ENCODE results near the gene ATG13. TPM values are rescaled to one million over a fixed set of nuclear protein-coding genes. Genes with fewer than 3 reads are reported as not detected.

Gene ATG13
- total RNA-seq, 4 donors from 2014 or later = 42.0 to 151 (median 98.0) TPM

DNA sequence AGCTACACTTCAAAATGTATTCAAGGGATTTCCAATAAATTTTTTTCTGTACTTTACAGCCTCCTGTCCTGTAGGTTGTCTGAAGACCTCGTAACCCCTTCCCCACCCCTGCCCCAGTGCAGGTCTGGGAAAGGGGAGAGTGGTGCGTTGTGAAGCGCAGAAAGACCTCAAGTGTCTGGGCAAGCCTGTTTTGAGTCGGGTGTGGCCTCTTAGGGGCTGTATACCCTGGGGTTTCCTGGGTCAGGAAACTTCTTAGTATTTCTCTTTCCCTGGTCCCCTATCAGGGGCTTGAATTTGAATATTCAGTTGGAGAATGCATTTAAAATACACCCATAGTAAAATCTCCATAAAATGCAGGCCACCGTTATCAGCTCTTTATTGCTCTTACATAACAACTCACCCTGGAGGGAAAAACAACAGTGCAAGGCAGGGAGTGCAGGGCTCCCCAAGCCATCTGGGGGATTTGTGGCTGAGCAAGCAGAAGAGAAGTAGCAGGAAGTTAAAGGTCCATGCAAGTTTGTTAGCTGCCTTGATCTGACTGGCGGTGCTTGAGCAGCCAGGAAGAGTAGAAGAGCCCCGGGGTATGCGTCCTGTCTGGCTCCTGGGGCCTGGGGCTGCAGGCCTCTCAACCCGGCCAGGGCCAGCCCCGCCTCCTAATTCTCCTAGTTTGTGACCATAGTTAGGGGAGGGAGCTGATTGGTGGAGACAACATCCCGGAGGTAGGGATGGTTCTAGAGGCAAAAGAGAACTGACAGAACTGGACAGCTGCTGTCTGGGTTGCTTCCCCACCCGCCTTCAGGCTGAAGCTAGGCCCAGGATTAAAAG is 57.3 kb downstream of the ATG13 start:
- TF ChIP-seq, protein P1, sequence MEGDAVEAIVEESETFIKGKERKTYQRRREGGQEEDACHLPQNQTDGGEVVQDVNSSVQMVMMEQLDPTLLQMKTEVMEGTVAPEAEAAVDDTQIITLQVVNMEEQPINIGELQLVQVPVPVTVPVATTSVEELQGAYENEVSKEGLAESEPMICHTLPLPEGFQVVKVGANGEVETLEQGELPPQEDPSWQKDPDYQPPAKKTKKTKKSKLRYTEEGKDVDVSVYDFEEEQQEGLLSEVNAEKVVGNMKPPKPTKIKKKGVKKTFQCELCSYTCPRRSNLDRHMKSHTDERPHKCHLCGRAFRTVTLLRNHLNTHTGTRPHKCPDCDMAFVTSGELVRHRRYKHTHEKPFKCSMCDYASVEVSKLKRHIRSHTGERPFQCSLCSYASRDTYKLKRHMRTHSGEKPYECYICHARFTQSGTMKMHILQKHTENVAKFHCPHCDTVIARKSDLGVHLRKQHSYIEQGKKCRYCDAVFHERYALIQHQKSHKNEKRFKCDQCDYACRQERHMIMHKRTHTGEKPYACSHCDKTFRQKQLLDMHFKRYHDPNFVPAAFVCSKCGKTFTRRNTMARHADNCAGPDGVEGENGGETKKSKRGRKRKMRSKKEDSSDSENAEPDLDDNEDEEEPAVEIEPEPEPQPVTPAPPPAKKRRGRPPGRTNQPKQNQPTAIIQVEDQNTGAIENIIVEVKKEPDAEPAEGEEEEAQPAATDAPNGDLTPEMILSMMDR (IDR thresholded peaks at IDR 0.05) = no peak
- no peak for TF ChIP-seq POLR2A (IDR thresholded peaks at IDR 0.05)
- WGBS, 2 donors = 32 to 33% methylated on average over 12 of the region's 12 CpGs
- no peak for DNase-seq (ENCODE audit: low spot score in 2 of 2)
- intact Hi-C loops (cut with DNase I; ENCODE audit: low total_unique reads) = no loop called here
- no peak overlapping the region for H3K4me3 ChIP-seq (ENCODE audit: low read depth, poor library complexity, severe bottlenecking)

DNA sequence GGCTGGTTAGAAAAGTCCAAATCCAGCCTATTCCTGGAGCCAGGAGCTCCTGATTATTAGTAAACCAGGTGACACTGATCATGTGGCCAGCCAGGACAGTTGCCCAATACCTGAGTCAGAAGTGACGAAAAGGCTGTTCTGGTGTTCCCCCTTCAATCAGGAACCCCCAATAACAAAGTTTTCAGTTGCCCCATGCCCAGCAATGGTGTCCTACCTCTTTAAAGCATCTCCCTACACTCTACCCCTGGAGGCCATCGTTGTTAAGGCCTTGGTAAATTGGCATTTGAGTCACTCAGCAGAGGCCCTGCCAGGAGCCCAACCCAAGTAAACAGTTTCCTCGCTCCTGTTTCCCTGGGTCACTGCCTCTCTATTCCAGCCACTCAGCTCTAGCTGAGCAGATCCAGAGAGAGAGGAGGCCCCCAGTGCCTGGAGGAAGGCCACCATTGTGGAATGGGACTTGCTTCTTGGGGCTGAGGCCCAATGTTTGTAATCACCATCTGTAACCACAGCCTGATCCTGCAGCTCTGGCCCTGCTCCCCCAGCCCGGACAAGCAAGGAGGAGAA is 58.0 kb downstream of the ATG13 start:
- peak; percentile 77 to 92 for DNase-seq (ENCODE audit: low spot score in 2 of 2)

DNA sequence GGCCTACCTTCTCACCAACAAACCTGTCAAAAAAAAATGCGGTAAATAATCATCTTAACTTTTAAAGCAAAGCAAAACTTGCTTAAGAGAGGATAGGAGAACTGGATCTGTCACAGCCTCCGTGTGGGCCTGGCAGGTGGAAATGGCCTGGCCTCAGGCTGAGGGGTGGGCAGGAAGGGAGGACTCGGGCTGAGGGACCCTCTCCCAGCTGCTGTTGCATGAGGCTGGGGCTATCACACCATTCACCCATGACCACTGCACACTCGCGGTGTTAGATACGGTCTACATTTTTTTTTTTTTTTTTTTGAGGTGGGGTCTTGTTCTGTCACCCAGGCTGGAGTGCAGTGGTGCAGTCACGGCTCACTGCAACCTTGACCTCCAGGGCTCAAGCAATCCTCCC is 58.6 kb downstream of the ATG13 start:
- no peak for DNase-seq (ENCODE audit: low spot score in 2 of 2)
- 66 to 72% methylated on average over 7 of the region's 7 CpGs for WGBS, 2 donors
- intact Hi-C loops (cut with DNase I; ENCODE audit: low total_unique reads) = no loop called here

More for the DNA sequence above, 58.0 kb downstream of the ATG13 start:
- H3K4me3 ChIP-seq (ENCODE audit: low read depth, poor library complexity, severe bottlenecking) = no peak overlapping the region
- WGBS, 2 donors = 17 to 26% methylated on average over 4 of the region's 4 CpGs
- intact Hi-C loops (cut with DNase I; ENCODE audit: low total_unique reads) = no loop called here
- TF ChIP-seq, protein P1 (IDR thresholded peaks at IDR 0.05) = no peak
- TF ChIP-seq POLR2A (IDR thresholded peaks at IDR 0.05) = no peak

DNA sequence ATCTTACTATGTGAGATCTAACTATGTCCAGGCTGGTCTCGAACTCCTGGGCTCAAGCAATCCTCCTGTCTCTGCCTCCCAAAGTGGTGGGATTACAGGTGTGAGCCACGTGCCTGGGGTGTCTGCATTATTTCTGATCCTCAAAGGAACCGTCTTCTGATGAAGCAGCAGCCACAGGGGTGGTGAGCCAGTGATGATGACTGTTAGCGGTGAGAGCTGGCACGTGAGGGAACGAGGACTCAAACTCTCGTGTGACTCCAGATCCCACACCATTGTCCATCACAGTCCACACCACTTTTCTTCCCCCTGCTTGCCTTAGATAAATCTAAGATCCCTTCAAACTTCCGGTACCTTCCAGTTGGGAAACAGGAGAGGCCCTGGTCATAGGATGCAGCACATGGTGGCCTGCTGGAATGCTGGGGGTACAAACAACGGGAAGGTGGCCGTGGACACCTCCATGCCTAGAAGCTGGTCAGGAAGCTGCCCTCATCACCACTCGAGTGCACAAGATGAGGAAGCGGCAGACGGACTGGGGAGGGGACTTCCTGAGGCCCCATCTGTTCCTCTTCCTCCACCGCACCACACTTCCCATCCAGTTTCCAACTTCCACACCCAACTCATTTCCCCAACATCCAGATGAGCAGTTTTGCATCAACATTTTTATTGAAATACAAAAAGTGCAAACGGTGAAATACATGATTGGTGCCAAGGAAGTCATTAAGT is 59.2 kb downstream of the ATG13 start:
- TF ChIP-seq POLR2A (IDR thresholded peaks at IDR 0.05) = no peak
- TF ChIP-seq, protein P1 (IDR thresholded peaks at IDR 0.05) = no peak
- intact Hi-C loops (cut with DNase I; ENCODE audit: low total_unique reads) = no loop called here
- no peak for DNase-seq (ENCODE audit: low spot score in 2 of 2)
- no peak overlapping the region for H3K4me3 ChIP-seq (ENCODE audit: low read depth, poor library complexity, severe bottlenecking)
- WGBS, 2 donors = 63 to 65% methylated on average over 15 of the region's 15 CpGs

More for the DNA sequence above, 58.6 kb downstream of the ATG13 start:
- TF ChIP-seq POLR2A (IDR thresholded peaks at IDR 0.05) = no peak
- no peak overlapping the region for H3K4me3 ChIP-seq (ENCODE audit: low read depth, poor library complexity, severe bottlenecking)

DNA sequence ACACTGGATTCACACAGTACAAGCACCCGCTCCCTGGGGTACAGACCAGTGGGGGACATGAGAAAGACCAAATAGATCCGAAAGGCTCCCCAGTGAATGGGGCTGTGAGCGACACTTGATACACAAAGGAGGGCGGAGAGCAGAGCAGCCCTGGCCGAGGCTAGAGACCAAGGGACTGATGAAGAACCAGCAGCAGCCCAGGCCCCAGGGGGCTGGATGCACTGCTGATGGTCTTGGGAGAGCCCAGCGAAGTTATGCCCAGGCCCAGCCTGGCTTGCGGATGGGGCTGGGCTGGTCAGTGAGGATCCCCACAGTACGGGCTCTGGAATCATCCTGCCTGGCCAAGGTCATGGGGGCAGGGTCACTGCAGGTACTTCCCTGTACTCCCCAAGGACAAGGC is 59.8 kb downstream of the ATG13 start:
- no peak overlapping the region for H3K4me3 ChIP-seq (ENCODE audit: low read depth, poor library complexity, severe bottlenecking)
- DNase-seq (ENCODE audit: low spot score in 2 of 2) = no peak
- TF ChIP-seq POLR2A (IDR thresholded peaks at IDR 0.05) = no peak
- TF ChIP-seq, protein P1 (IDR thresholded peaks at IDR 0.05) = no peak
- intact Hi-C loops (cut with DNase I; ENCODE audit: low total_unique reads) = no loop called here
- WGBS, 2 donors = 81 to 90% methylated on average over 8 of the region's 8 CpGs

All from lower leg skin (tissue), 4 donors.